Putamen (tissue), 1 donor: Measurements from ENCODE around the gene ZSCAN5C.
"Not testable (repeated sequence)": the region's sequence is repeated elsewhere in the genome, so short reads cannot be mapped to it uniquely, and the experiment has no call there.

Experiments used
- DNase-seq: peaks from one replicate; pipeline ENCODE4 v3.0.0-alpha.2; 2016; ENCODE audit warnings: low spot score

Gene ZSCAN5C

DNA sequence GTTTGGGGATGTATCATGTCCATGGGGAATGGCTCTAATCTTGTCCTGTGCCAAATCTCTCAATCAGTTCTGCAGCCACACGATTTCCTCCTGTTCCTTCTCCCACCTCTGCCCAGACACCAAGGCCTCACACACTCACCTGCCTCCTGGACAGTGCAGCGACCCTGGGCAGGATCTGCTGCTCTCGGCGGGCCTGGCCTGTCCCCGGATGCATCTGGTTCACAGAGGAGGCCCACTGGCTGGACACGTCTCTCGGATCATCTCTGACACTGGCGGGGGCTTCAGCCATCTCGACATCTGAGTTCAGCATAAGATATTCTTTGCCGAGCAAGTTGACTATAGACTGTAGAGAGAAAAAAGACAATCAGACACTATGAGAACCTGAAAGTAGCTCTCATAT is 10.4 kb upstream of the ZSCAN5C start:
- no peak for DNase-seq

DNA sequence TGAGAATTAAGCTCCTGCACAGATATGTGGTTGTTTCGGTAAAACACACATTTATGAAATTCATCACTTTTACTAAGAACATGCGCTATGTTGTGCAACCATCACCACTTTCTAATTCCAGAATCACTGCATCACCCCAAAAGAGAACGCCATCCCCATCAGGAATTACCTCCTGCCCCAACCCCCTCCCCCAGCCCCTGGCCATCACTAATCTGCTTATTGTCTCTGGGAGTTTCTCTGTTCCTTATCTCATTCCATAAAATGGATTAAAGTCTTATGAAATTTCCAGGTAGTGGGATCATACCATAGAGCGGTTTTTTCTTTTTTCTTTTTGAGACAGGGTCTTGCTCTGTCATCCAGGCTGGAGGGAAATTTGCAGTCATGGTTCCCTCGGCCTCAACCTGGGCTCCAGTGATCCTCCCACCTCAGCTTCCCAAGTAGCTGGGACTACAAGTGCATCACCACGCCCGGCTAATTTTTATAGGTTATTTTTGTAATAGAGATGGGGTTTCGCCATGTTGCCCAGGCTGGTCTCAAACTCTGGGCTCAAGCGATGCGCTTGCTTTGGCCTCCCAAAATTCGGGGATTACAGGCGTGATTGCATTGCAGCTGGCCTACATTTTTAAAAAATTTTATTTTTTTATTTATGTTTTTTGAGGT is 8.0 kb upstream of the ZSCAN5C start:
- no peak for DNase-seq

DNA sequence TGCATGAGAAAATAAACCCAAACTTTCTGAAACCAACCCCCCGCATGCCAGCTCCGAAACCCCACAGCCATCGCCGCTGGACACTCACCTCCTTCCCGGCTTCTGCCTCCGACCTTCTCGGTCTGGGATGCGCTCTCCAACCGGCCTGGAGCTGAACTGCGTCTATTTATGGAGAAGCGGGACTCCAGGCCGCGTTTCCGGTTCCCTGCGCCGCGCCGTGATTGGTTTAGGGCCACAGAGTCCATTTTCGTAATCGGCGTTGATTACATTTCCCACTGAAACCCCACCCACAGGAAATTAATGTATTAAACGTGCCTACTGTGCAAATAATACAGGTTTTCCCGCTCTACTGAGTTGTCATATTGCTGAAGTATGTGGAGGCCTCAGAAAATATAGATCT is 4.4 kb upstream of the ZSCAN5C start, which contains the start of gene ZSCAN5B:
TSS of gene ZSCAN5B (minus strand) at position 138 of the 400 bp plus-strand sequence. CDS start 4,731 bp downstream, outside the sequence.
- DNase-seq: not testable (repeated sequence)

DNA sequence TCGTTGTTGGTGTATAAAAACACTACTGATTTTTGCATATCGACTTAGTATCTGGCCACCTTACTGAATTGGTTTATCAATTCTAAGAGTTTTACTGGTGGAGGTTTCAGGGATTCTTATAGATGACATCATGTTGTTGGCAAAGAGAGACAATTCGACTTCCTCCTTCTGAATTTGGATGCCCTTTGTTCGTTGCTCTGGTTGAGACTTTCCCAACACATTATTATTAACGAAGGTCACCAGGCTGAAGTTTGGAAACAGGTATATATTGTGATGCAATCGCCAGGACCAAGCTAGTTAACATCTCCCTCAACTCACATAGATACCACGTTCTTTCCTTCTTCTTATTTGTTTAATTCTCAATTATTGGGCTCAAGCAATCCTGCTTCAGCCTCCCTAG is 2.4 kb upstream of the ZSCAN5C start:
- DNase-seq: no peak

DNA sequence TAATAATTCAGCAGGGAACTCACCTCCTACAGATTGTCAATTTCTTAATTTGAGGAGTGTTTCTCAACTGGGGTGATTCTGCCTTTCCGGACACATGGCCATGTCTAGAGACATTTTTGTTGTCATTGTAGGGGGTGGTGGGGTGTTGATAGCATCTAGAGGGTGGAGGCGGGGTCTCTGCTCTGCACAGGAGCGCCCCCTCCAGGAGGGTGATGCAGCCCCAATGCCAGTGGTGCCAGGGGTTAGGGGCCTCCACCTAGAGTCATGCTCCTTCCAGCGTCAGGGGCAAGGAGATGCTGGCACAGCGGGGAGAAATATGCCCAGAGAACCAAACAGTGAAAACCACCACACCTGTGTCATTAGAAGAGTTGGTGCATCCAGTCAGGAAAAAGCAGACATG is 5.5 kb downstream of the ZSCAN5C start:
- DNase-seq: not testable (repeated sequence)

DNA sequence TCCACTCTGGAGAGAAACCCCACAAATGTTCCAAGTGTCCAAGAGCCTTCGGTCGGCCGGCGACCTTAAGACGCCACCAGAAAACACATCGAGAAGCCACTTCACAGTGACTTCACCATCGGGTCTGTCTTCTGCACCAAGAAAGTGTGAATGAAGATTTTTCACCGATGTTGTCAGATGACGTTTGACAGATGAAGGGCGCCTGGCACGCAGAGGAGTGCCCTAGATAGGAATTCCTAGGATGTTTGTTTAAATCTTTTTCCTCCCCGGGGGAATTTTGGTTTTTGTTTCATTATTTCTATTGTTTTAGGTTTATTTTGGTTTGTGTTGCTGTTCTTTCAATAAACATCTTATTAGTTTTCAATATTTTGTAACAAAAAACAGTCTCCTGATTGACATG is 7.0 kb downstream of the ZSCAN5C start:
- no peak for DNase-seq

DNA sequence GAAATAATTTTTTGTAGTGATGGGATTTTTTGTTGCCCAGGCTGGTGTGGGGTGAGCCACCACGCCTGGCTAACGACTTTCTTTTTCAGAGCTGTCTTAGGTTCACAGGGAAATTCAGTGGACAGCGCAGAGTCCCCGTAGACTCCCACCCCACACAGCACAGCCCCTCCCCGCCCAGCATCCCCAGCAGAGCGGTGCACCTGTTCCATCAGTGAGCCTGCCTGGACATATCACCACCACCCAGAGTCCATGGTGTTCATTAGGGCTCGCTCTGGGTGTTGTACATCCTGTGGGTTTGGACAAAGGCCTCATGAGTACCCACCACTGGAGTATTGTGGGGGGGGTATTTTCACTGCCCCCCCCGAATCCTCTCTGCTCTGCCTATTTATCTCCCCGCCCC is 8.0 kb downstream of the ZSCAN5C start:
- not testable (repeated sequence) for DNase-seq

DNA sequence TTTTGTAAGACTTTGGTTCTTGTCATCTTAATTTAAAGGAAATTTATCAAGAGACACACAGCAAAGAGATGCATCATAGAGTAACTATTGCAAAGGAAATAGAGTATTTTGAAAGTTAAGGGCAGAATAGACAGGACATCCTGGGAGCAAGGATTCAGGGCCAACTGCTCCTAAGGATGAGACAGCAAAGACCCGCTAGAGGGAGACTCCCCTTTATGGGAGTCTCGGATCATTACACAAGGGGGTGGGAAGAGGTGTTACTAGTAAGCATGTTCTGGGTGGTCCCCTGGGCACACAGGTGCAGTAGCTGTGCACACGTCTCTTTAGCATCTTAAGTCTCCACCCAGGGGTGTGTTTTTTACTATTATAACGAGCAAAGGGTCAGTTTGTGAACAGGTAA is 9.6 kb downstream of the ZSCAN5C start:
- DNase-seq: no peak

DNA sequence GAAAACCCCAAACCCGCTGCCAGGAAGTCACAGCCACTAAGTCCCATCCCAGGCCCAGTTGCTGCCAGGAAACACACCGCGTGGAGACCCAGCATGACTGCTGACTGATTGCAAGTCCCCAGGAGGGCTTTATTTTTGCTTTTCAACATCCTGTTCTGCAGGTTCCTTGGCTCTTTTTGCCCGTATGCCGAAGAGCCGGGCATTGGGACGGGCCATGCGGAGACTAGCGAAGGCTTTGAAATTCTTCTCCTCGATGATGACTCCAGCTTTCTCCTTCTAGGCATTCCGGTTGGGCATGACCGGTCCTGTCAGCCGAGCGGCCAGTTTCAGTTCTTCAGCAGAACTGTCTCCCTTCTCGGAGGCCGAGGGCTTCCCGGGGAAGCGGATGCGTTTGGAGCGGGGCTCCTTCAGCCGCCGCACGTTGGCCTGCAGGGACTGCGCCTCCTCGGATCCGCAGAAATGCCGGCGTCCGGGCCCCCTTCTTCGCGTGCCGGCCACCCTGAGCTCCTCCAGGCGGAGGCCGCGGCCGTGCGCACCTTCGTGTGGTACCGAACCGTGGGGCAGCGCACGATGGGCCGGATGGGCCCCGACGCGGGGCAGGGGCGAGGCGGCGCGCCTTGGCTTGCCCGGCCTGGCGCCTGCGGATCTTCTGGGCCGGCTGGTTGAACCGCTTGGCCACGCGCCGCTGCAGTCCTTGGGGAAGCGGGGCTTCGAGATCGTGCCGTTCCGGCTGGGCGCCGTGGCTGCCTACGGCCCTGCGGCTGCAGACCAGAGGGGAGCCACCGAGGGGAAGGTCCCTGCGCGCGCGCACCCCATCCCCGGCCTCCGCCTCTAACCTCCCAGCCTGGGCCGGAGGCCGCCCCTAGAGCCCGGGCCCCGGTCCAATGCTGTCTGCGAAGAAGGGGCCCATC is 15.2 kb downstream of the ZSCAN5C start:
- DNase-seq: no peak

DNA sequence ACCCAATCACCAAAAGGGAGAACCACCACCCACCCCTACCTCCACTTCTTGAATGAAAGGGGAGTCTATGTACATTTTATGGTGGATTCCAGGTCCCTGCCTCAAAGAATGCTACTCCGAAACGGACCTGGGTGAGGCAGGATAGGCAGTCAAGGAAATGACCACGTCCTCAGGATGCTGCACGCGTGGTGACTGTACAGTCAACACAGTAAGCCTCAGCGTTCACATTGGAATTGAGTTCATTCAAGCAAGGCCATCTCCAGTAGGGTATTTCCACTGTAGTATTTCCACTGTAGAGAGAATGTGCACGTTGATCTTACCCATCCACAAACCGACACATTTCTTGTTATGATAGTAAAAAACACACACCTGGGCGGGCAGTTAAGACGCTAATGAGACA is 16.9 kb downstream of the ZSCAN5C start:
- no peak for DNase-seq

DNA sequence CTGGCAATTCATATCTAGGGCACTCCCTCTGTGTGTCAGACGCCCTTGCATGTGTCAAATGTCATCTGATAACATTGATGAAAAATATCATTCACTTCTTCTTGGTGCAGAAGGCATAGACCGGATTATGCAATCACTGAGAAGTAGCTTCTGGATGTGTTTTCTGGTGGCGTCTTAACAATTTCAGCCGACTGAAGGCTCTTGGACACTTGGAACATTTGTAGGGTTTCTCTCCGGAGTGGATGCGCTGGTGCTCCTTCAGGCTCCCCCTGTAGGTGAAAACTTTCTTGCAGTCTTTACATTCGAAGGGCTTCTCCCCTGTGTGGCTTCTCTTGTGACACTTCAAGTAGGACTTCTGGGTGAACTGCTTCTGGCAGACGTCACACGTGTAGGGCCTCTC is 19.4 kb downstream of the ZSCAN5C start:
- DNase-seq: not testable (repeated sequence)

DNA sequence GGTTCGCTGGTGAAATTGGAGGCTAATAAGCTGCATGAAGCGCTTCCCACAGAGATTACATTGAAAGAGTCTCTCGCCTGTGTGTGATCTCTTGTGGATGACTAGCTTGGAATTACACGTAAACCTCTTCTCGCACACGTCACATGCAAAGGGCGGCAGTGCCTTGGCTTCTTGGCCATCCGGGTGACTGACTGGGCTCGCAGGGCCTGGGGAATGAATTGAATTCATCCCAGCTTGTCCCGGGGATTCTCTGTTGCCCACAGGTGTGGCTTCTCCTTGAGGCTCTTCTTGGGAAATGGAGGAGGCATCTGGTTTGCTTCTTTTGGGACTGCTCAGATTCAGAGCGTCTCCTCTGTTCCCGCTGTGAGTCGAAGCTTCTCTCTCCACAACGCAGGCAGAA is 19.8 kb downstream of the ZSCAN5C start:
- DNase-seq: no peak

DNA sequence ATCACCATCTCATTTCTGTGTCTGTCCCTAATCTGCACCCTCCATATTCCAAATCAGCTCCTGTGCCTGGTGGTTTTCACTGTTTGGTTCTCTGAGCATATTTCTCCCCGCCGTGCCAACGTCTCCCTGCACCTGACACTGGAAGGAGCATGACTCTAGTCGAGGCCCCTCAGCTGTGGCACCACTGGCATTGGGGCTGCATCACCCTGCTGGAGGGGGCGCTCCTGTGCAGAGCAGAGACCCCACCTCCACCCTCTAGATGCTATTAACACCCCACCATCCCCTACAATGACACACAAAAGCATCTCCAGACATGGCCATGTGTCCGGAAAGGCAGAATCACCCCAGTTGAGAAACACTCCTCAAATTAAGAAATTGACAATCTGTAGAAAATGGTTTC is 20.8 kb downstream of the ZSCAN5C start:
- DNase-seq: no peak

DNA sequence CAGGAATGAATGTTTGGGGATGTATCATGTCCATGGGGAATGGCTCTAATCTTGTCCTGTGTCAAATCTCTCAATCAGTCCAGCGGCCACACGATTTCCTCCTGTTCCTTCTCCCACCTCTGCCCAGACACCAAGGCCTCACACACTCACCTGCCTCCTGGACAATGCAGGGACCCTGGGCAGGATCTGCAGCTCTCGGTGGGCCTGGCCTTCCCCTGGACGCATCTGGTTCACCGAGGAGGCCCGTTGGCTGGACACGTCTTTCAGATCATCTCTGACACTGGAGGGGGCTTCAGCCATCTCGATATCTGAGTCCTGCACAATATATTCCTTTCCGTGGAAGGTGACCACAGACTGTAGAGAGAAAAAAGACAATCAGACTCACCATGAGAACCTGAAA is 21.4 kb downstream of the ZSCAN5C start:
- DNase-seq: no peak

DNA sequence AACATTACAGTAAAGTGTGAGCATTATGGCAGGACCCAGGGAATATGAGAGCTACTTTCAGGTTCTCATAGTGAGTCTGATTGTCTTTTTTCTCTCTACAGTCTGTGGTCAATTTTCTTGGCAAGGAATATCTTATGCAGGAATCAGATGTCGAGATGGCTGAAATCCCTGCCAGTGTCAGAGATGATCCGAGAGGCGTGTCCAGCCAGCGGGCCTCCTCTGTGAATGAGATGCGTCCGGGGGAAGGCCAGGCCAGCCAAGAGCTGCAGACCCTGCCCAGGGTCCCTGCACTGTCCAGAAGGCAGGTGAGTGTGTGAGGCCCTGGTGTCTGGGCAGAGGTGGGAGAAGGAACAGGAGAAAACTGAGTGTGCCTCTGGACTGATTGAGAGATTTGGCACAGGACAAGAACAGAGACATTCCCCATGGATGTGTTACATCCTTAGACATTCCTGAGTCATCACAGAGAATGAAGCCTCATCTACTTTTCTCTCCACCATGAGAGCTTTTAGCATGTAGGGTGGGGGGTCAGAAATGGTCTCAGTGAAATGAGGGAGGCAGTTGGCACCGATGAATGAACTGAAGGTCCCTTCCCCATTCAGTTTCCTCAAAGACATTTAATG is 43.2 kb downstream of the ZSCAN5C start:
- DNase-seq: no peak

DNA sequence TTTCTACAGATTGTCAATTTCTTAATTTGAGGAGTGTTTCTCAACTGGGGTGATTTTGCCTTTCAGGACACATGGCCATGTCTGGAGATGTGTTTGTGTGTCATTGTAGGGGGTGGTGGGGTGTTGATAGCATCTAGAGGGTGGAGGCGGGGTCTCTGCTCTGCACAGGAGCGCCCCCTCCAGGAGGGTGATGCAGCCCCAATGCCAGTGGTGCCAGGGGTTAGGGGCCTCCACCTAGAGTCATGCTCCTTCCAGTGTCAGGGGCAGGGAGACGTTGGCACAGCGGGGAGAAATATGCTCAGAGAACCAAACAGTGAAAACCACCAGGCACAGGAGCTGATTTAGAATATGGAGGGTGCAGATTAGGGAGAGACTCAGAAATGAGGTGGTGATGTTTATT is 43.7 kb downstream of the ZSCAN5C start:
- DNase-seq: not testable (repeated sequence)

DNA sequence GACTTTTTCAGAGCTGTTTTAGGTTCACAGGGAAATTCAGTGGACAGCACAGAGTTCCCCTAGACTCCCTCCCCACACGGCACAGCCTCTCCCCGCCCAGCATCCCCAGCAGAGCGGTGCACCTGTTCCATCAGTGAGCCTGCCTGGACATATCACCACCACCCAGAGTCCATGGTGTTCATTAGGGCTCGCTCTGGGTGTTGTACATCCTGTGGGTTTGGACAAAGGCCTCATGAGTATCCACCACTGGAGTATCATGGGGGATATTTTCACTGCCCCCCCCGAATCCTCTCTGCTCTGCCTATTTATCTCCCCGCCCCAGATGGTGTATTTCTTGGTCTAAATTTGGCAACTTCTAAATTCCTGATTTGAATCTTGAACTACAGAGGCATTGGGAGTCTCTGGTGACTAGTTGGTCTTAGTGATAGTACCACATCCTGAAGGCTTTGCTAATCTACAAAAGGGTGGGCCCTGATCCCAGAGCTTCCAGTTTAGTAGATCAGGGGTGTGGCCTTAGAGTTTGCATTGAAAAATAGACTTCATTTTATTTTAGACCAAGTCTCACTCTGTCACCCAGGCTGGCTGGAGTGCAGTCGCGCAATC is 46.8 kb downstream of the ZSCAN5C start:
- not testable (repeated sequence) for DNase-seq

DNA sequence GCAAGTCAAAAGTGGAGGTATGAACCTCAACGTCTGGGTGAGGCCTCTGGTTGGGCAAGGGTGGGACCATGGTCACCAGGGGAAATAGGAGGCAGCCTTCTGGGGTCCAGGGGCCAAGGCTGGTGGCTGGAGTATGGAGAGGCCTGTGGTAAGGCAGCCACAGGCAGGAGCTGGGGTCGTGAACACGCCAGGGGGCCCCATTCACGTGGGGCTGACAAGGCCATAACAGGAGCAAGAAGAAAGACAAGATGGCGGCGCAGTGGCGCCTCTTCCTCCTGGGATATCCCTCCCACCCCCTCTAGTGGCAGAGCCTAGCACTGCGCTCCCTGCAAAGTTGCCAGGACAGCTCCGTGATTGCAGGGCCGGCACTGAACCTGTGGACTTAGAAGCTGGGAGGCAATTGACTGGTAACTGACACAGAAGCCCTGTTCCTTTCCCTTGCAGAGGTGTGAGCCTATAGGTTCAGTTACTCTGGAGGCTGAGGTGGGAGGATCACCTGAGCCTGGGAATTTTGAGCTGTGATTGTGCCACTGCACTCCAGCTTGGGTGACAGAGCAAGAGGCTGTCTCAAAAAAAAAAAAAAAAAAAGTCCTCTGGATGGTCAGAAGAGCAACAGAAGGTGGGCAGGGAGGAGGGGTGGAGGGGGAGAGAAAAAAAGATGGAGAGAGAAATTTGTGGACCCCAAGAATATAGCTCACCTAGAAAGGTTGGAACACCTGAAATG is 50.8 kb downstream of the ZSCAN5C start:
- DNase-seq: peak; percentile 24

DNA sequence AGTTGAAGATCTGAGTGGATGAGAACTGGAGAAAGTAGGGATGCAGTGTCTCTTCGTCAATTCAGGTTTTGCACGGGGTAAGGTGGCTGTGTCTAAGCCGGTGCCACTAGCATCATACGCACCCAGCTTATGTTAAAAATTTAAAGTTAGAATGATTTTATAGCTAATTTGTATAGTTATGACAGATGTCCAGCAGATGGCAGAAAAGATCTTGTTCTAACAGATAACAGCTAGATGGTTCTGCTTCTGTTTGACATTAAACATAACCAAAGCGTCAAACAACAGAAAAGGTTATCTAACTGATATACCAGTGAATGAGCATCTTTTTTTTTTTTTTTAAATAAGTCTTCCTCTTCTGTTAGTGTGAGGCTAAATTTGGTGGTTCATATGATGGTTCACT is 51.7 kb downstream of the ZSCAN5C start:
- DNase-seq: peak; percentile 36

DNA sequence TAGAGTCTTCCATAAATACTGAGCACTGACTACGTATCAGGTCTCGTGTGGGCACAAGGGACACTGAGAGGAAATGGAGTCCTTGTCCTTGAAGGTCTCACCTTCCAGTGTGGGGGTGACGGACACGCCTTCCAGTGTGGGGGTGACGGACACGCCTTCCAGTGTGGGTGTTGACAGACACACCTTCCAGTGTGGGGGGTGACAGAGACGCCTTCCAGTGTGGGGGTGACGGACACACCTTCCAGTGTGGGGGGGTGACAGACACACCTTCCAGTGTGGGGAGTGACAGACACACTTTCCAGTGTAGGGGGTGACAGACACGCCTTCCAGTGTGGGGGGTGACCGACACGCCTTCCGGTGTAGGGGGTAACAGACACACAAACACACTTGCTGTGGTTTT is 56.2 kb downstream of the ZSCAN5C start:
- DNase-seq: no peak
